Activated CD8-positive, alpha-beta memory T cell treated with anti-CD3 and anti-CD28 coated beads for 36 hours (primary cell): Measurements from ENCODE around the gene WFDC10B. TPM values are rescaled to one million over a fixed set of nuclear protein-coding genes. Genes with fewer than 3 reads are reported as not detected.
"Not testable (repeated sequence)": the region's sequence is repeated elsewhere in the genome, so short reads cannot be mapped to it uniquely, and the experiment has no call there.

ENCODE experiments used
- CTCF ChIA-PET: fragments of 350-600 bp; sonication (Branson Sonifier 250); formaldehyde crosslinking; loops from one replicate; lab custom pipeline; 2021; ENCODE audit warnings: antibody characterized with exemption; lab: Charles Lee
- POLR2A ChIA-PET: fragments of 350-600 bp; sonication (Branson Sonifier 250); formaldehyde crosslinking; loops from one replicate; lab custom pipeline; 2021; ENCODE audit warnings: antibody characterized with exemption; lab: Charles Lee
- total RNA-seq, 2 experiments: library from RNA; stranded (reverse); gene quantifications; one replicate each; pipeline ENCODE4 v1.2.3, GENCODE V29; 2021

Gene WFDC10B
- total RNA-seq: not detected

DNA sequence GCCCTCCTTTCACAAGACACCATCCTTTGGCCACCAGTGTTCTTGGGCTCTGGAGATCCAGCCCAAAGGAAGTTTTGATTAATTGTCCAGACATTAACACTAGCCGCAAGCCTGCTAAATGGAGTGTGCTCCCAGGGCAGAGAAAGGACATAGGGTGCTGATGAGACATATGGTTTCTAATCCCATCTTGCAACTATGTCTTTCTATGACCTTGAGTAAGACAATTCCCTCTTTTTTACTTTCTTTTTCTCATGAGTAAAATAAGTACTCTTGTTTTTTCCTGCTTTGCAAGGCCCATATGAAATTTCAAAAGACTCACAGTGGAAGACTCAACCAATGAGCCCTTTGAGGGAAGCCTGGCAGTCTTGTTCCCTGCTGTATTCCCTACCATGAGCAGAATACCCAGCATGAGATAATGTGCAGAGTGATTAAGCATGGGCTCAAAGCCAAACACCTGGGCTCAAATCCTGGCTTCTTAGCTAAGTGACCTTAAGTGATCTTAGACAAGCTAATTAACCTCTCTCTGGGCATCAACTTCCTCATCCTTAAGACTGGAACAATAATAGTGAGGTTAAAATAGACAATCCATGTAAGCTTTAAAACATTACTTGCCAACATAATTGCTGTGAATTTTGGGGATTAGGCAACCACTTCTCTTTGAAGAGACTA, at the start of gene WFDC10B:
TSS of gene WFDC10B (minus strand) at position 51 of the 669 bp plus-strand sequence. CDS start 19,027 bp downstream, outside the sequence.
- POLR2A ChIA-PET: no interaction called here
- CTCF ChIA-PET: interaction anchor here (1.2 kb wide), 1 partner anchor 66 kb away, joined by 3 read pairs; no protein-coding TSS in a partner anchor

DNA sequence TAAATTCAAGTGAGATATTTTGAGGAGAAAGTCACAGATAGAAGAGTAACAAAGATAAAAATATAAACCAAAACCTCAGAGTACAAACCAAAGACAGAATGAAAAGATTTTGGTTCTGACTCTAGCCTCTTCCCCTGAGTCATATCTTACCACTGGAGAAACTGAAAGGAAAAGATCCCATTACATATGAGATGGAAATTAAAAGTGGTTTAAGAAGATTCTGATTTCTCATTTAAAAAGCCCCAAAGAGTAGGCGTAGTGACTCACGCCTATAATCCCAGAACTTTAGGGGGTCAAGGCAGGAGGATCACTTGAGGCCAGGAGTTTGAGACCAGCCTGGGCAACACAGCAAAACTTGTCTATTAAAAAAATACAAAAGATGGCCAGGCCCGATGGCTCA, 47.9 kb upstream of the WFDC10B start:
- POLR2A ChIA-PET: no interaction called here
- CTCF ChIA-PET: no interaction called here

GRCh38 chr20:45751721-45752120, 46.9 kb upstream of the WFDC10B start:
- ChIA-PET CTCF (no interaction called here), POLR2A (interaction anchor here (1.0 kb wide), 1 partner anchor 19 kb away, joined by 3 read pairs; no protein-coding TSS in a partner anchor)

DNA sequence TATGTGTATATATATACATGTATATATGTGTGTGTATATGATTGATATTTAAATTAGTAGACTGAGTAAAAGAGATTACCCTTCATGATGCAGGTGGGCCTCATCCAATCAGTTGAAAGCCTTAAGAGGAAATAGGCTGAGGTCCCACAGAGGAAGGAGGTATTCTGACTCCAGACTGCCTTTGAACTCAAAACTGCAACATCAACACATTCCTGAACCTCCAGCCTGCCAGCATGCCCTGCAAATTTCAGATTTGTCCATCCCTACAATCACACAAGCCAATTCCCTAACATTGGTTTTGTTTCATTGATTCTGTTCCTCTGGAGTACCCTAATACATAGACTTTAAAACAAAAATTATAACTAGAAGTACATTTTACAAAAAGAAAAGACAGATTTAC, 40.2 kb upstream of the WFDC10B start:
- CTCF ChIA-PET: no interaction called here

GRCh38 chr20:45742596-45742995, 37.8 kb upstream of the WFDC10B start:
- ChIA-PET CTCF (no interaction called here), POLR2A (no interaction called here)

More for the DNA sequence above, 40.2 kb upstream of the WFDC10B start:
- POLR2A ChIA-PET: no interaction called here

DNA sequence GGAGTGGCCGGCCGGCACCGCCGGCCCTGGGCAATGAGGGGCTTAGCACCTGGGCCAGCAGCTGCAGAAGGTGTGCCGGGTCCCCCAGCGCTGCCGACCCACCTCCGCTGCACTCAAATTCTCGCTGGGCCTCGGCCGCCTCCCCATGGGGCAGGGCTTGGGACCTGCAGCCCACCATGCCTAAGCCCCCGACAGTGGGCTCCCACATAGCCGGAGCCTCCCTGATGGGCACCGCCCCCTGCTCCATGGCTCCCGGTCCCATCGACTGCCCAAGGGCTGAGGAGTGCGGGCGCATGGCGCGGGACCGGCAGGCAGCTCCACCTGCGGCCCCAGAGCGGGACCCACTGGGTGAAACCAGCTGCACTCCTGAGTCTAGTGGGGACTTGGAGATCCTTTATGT, 31.2 kb upstream of the WFDC10B start:
- ChIA-PET POLR2A (no interaction called here), CTCF (no interaction called here)

DNA sequence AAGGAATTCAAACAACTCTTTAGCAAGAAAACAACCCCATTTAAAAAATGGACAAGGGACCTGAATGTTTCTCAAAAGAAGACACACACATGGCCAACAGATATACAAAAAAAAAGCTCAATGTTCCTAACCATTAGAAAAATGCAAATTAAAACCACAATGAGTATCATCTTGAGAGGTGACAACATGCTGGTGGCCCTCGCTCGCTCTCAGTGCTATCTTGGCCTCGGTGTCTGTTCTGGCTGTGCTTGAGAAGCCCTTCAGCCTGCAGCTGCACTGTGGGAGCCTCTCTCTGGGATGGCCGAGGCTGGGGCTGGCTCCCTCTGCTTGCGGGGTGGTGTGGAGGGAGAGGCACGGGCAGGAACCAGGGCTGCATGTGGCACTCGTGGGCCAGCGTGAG, 30.7 kb upstream of the WFDC10B start:
- ChIA-PET POLR2A (no interaction called here), CTCF (no interaction called here)

DNA sequence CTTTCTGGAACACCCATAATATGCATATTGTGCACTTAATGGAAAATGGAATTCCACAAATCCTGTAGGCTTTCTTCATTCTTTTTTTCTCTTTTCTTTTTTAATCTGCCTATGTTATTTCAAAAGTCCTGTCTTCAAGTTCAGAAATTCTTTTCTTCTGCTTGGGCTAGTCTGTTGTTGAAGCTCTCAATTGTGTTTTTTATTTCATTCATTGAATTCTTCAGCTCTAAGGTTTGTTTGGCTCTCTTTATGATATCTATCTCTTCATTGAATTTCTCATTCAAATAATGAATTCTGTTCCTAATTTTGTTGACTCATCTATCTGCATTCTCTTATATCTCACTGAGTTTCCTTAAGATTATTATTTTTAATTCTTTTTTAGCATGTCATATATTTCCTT, 27.4 kb upstream of the WFDC10B start:
- CTCF ChIA-PET: no interaction called here
- POLR2A ChIA-PET: no interaction called here

- POLR2A ChIA-PET: no interaction called here
- CTCF ChIA-PET: no interaction called here
These were observed 22.2 kb upstream of the WFDC10B start for GRCh38 chr20:45727044-45727443.

GRCh38 chr20:45725134-45725533, 20.3 kb upstream of the WFDC10B start:
- CTCF ChIA-PET: no interaction called here
- POLR2A ChIA-PET: no interaction called here

- CTCF ChIA-PET: no interaction called here
- POLR2A ChIA-PET: no interaction called here
These were observed 17.2 kb upstream of the WFDC10B start, which contains the start of gene SPINT4 for GRCh38 chr20:45722047-45722446. SPINT4 (plus strand) TSS chr20:45722347; CDS start chr20:45722368, 21 bp downstream.

DNA sequence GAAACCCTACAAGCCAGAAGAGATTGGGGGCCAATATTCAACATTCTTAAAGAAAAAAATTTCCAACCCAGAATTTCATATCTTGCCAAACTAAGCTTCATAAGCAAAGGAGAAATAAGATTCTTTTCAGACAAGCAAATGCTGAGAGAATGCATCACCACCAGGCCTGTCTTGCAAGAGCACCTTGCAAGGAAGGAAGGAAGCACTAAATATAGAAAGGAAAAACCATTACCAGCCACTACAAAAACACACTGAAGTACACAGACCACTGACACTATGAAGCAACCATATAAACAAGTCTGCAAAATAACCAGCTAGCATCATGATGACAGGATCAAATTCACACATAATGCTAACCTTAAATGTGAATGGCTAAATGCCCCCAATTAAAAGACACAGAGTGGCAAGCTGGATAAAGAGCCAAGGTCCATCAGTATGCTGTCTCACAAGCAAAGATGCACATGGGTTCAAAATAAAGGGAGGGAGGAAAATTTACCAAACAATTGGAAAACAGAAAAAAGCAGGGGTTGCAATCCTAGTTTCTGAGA, 11.4 kb upstream of the WFDC10B start:
- POLR2A ChIA-PET: not testable (repeated sequence)
- CTCF ChIA-PET: interaction anchor here (0.6 kb wide), 1 partner anchor 1254 kb away, joined by 4 read pairs; no protein-coding TSS in a partner anchor

GRCh38 chr20:45701873-45702272, 2.9 kb downstream of the WFDC10B start, which contains the start of gene WFDC13:
WFDC13 (plus strand) TSS chr20:45702038; CDS start chr20:45702124, 86 bp downstream.
- CTCF ChIA-PET: no interaction called here
- POLR2A ChIA-PET: no interaction called here

DNA sequence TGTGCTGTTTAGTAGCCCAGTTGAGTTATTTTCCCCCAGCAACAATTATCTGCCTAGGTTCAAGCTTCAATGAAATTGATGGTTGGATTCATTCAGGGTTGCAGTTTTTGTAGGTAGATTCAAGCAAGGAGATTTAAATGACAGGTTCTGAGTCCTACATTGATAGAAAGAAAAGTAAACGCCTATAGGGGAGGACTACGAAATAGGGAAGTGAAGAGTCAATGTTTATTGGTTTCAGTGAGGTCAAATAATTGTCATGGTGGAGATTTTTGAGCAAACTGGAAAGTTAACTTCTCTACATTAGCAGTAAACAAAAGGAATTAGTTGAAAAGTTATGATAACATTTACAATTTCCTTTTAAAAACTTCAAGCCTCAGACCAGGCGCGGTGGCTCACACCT, 3.7 kb downstream of the WFDC10B start:
- CTCF ChIA-PET: no interaction called here

DNA sequence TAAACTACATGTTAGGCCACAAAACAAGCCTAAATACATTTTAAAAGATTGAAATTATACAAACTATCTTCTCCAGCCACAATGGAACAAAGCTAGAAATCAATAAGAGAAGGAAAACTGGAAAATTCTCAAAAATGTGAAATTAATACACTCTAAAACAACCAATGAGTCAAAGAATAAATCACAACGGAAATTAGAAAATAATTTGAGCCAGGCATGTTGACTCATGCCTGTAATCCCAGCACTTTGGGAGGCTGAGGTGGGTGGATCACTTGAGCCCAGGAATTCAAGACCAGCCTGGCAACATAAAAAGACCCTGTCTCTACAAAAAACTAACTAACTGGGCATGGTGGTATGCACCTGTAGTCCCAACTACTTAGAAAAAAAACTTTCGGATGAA, 9.3 kb downstream of the WFDC10B start:
- POLR2A ChIA-PET: no interaction called here
- CTCF ChIA-PET: no interaction called here

More for the DNA sequence above, 3.7 kb downstream of the WFDC10B start:
- POLR2A ChIA-PET: no interaction called here

GRCh38 chr20:45693346-45693745, 11.5 kb downstream of the WFDC10B start:
- CTCF ChIA-PET, POLR2A ChIA-PET: not testable (repeated sequence)

DNA sequence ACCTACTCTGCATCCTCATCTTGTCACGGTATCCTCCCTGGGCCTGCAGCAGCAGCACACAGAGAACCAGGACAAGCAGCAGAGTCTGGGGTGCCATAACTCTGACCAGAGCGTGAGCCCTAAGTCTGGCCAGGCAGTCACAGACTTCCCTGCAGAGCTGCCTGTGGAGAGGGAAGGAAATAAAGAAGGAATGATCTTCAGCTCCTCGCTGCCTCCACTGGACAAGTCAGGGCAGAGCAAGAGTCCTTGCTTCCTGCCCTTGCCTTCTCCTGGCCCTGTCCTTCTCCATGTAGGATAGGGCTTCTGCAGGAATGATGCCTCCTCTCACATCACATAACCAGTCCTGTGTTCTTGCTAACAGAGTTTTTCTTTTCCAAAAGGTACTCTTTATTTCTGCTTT, 18.9 kb downstream of the WFDC10B start:
- ChIA-PET CTCF (interaction anchor here (0.7 kb wide), 1 partner anchor 129 kb away, joined by 3 read pairs; no protein-coding TSS in a partner anchor), POLR2A (no interaction called here)

DNA sequence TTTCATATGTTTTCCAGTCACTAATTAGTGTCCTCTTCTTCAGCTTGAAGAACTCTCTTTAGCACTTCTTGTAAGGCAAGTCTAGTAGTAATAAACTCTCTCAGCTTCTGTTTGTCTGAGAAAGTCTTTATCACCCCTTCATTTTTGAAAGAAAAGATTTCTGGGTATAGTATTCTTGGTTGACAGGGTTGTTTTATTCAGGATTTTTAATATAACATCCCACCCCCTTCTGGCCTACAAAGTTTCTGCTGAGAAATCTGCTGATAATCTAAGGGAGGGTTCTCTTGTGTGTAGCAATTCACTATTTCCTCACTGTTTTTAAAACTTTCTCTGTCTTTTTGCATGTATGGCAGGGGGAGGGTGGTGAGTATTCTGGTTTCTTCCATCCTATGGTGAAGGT, 25.2 kb downstream of the WFDC10B start:
- ChIA-PET POLR2A (no interaction called here), CTCF (no interaction called here)

GRCh38 chr20:45672765-45673164, 32.1 kb downstream of the WFDC10B start:
- ChIA-PET CTCF (no interaction called here), POLR2A (no interaction called here)

GRCh38 chr20:45670139-45670538, 34.7 kb downstream of the WFDC10B start, which contains the start of gene WFDC11:
WFDC11 (minus strand) TSS chr20:45670239; CDS start chr20:45650600, 19,639 bp downstream.
- ChIA-PET CTCF (no interaction called here), POLR2A (no interaction called here)

DNA sequence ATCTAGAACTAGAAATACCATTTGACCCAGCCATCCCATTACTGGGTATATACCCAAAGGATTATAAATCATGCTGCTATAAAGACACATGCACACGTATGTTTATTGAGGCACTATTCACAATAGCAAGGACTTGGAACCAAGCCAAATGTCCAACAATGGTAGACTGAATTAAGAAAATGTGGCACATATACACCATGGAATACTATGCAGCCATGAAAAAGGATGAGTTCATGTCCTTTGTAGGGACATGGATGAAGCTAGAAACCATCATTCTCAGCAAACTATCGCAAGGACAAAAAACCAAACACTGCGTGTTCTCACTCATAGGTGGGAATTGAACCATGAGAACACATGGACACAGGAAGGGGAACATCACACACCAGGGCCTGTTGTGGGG, 47.8 kb downstream of the WFDC10B start:
- POLR2A ChIA-PET, CTCF ChIA-PET: not testable (repeated sequence)
